COR-L47 (cell line): ENCODE results near the gene ACSS1.

ENCODE experiments used
- DNase-seq: peaks from one replicate; lab custom pipeline; 2025; lab: John Stamatoyannopoulos, UW

Gene ACSS1

GRCh38 chr20:24971376-24972101, 86.4 kb downstream of the ACSS1 start:
- DNase-seq: no peak

- no peak for DNase-seq
These were observed 87.2 kb downstream of the ACSS1 start for GRCh38 chr20:24970754-24971153.

GRCh38 chr20:24970030-24970553, 87.8 kb downstream of the ACSS1 start:
- no peak for DNase-seq

GRCh38 chr20:24969186-24970029, 88.5 kb downstream of the ACSS1 start:
- DNase-seq: no peak

- no peak for DNase-seq
These were observed 89.6 kb downstream of the ACSS1 start for GRCh38 chr20:24968278-24968800.

GRCh38 chr20:24966317-24967012, 91.5 kb downstream of the ACSS1 start:
- no peak for DNase-seq

- DNase-seq: no peak
These were observed 92.6 kb downstream of the ACSS1 start for GRCh38 chr20:24965065-24965919.

- DNase-seq: no peak
These were observed 93.5 kb downstream of the ACSS1 start for GRCh38 chr20:24964506-24964840.

- no peak for DNase-seq
These were observed 94.0 kb downstream of the ACSS1 start for GRCh38 chr20:24963672-24964505.

- no peak for DNase-seq
These were observed 95.4 kb downstream of the ACSS1 start for GRCh38 chr20:24962510-24962909.

GRCh38 chr20:24962182-24962492, 95.8 kb downstream of the ACSS1 start:
- DNase-seq: no peak

- DNase-seq: no peak
These were observed 96.4 kb downstream of the ACSS1 start for GRCh38 chr20:24961384-24962181.

- DNase-seq: no peak
These were observed 97.1 kb downstream of the ACSS1 start for GRCh38 chr20:24960861-24961260.

GRCh38 chr20:24960302-24960801, 97.6 kb downstream of the ACSS1 start:
- DNase-seq: no peak

GRCh38 chr20:24959591-24960301, 98.2 kb downstream of the ACSS1 start:
- no peak for DNase-seq

GRCh38 chr20:24958506-24959385, 99.2 kb downstream of the ACSS1 start:
- DNase-seq: no peak

- DNase-seq: no peak
These were observed 100.5 kb downstream of the ACSS1 start for GRCh38 chr20:24957326-24958016.
